GM23338 (cell line): Measurements from ENCODE around the gene ZAP70. TPM values are rescaled to one million over a fixed set of nuclear protein-coding genes. Genes with fewer than 3 reads are reported as not detected.

Experiments
- ATAC-seq: fragments of 200-7000 bp; cut with Tn5 transposase; 3 replicates; pipeline ENCODE4 v1.9.1; 2020
- DNase-seq: peaks from one replicate; pipeline ENCODE4 v3.0.0-alpha.2; 2015; ENCODE audit warnings: low spot score
- H2AFZ ChIP-seq: fragments of 200-600 bp; sonication (generic); 2 replicates; pipeline ENCODE4 v1.8.0; 2016; ENCODE audit warnings: antibody characterized with exemption, mild to moderate bottlenecking, moderate library complexity
- H3F3A ChIP-seq: fragments of 200-600 bp; sonication (generic); replicated peaks from 2 replicates; pipeline ENCODE4 v1.8.0; 2017; ENCODE audit warnings: antibody characterized with exemption, mixed run types, low read depth
- H3K27ac ChIP-seq: fragments of 200-600 bp; sonication (generic); 2 replicates; pipeline ENCODE4 v1.6.1; 2016; ENCODE audit warnings: low read depth
- H3K27me3 ChIP-seq: fragments of 200-600 bp; sonication (generic); 2 replicates; pipeline ENCODE4 v1.8.0; 2016; ENCODE audit warnings: mild to moderate bottlenecking, mixed run types, moderate library complexity; ENCODE audit not compliant: insufficient read depth
- H3K36me3 ChIP-seq: fragments of 200-600 bp; sonication (generic); 2 replicates; pipeline ENCODE4 v1.8.0; 2016; ENCODE audit warnings: mild to moderate bottlenecking; ENCODE audit not compliant: insufficient read depth
- H3K4me1 ChIP-seq: fragments of 200-600 bp; sonication (generic); 2 replicates; pipeline ENCODE4 v1.8.0; 2016; ENCODE audit warnings: mild to moderate bottlenecking, moderate library complexity; ENCODE audit not compliant: insufficient read depth
- H3K4me2 ChIP-seq: fragments of 200-600 bp; sonication (generic); 2 replicates; pipeline ENCODE4 v1.7.1; 2017; ENCODE audit warnings: mixed run types
- H3K4me3 ChIP-seq: fragments of 200-600 bp; sonication (generic); 2 replicates; pipeline ENCODE4 v1.6.1; 2016; ENCODE audit warnings: mixed run types
- H3K79me2 ChIP-seq: fragments of 200-600 bp; sonication (generic); replicated peaks from 2 replicates; pipeline ENCODE4 v1.8.0; 2017; ENCODE audit warnings: mild to moderate bottlenecking; ENCODE audit not compliant: insufficient read depth
- H3K9me2 ChIP-seq: fragments of 200-600 bp; sonication (generic); 2 replicates; pipeline ENCODE4 v1.8.0; 2017; ENCODE audit not compliant: insufficient read depth
- H4K20me1 ChIP-seq: fragments of 200-600 bp; sonication (generic); replicated peaks from 2 replicates; pipeline ENCODE4 v1.8.0; 2017; ENCODE audit warnings: mild to moderate bottlenecking; ENCODE audit not compliant: insufficient read depth
- H3K27ac Mint-ChIP-seq: 2 replicates; pipeline ENCODE4 v1.8.0; 2020; ENCODE audit warnings: inconsistent platforms, mild to moderate bottlenecking, moderate library complexity, mixed read lengths
- H3K27me3 Mint-ChIP-seq: 3 replicates; pipeline ENCODE4 v1.8.0; 2022; ENCODE audit warnings: low read depth, mild to moderate bottlenecking, moderate library complexity, mixed read lengths, inconsistent platforms; ENCODE audit not compliant: insufficient read depth, poor library complexity
- H3K36me3 Mint-ChIP-seq: 3 replicates; pipeline ENCODE4 v1.8.0; 2021; ENCODE audit warnings: low read depth, mild to moderate bottlenecking, inconsistent platforms, moderate library complexity, mixed read lengths
- H3K4me1 Mint-ChIP-seq: 3 replicates; pipeline ENCODE4 v1.8.0; 2020; ENCODE audit warnings: mild to moderate bottlenecking, inconsistent platforms, mixed read lengths
- H3K4me3 Mint-ChIP-seq: 3 replicates; pipeline ENCODE4 v1.8.0; 2021; ENCODE audit warnings: moderate library complexity, mild to moderate bottlenecking, inconsistent platforms, mixed read lengths
- H3K9me3 Mint-ChIP-seq: 3 replicates; pipeline ENCODE4 v1.8.0; 2020; ENCODE audit warnings: moderate library complexity, mild to moderate bottlenecking, inconsistent platforms, mixed read lengths
- CREB1 ChIP-seq: fragments of 250-450 bp; sonication (Bioruptor Pico); IDR thresholded peaks from 2 replicates; pipeline ENCODE4 v1.5.0; 2020; ENCODE audit warnings: low read depth, mild to moderate bottlenecking, moderate library complexity
- CTCF ChIP-seq, 2 experiments: fragments of 200-600 bp in 1 of 2; sonication (generic) in 1 of 2; conservative IDR thresholded peaks; 2 replicates each; pipeline versions ENCODE4 v1.5.1 to v1.6.1; 2016 to 2017; ENCODE audit warnings: antibody characterized with exemption in 2 of 2, low read depth in 2 of 2, mild to moderate bottlenecking in 2 of 2, moderate library complexity in 1 of 2
- EZH2 ChIP-seq: fragments of 200-600 bp; sonication (generic); IDR thresholded peaks from one replicate; pipeline ENCODE4 v1.8.0; 2017; ENCODE audit warnings: antibody characterized with exemption, mild to moderate bottlenecking, low read depth; ENCODE audit not compliant: unreplicated experiment
- EZH2phosphoT487 ChIP-seq: fragments of 200-600 bp; sonication (generic); IDR thresholded peaks from one replicate; pipeline ENCODE4 v1.8.1; 2018; ENCODE audit warnings: antibody characterized with exemption; ENCODE audit not compliant: unreplicated experiment
- JUNB ChIP-seq: IDR thresholded peaks from one replicate; pipeline ENCODE4 v1.6.1; 2016; ENCODE audit warnings: antibody characterized with exemption; ENCODE audit not compliant: unreplicated experiment
- NANOG ChIP-seq: IDR thresholded peaks from 2 replicates; pipeline ENCODE4 v1.6.1; 2016; ENCODE audit warnings: antibody characterized with exemption, borderline replicate concordance
- POLR2AphosphoS5 ChIP-seq: IDR thresholded peaks from 2 replicates; pipeline ENCODE4 v1.6.1; 2016; ENCODE audit warnings: antibody characterized with exemption, low read depth
- STAT1 ChIP-seq: IDR thresholded peaks from one replicate; pipeline ENCODE4 v1.6.1; 2016; ENCODE audit warnings: antibody characterized with exemption; ENCODE audit not compliant: unreplicated experiment
- polyA plus RNA-seq: library from polyadenylated mRNA; unstranded; fragments of >200 nt; fragmentation: Nextera tagmentation; extraction: Ambion mirVana; gene quantifications from 2 replicates; pipeline ENCODE4 v1.2.1, GENCODE V29; 2016
- total RNA-seq: library from RNA; depleted of rRNA; stranded (reverse); fragments of >200 nt; shearing (Covaris generic); gene quantifications from 2 replicates; pipeline ENCODE4 v1.2.3, GENCODE V29; 2014
- TF ChIP-seq, protein P1 (sequence below): IDR thresholded peaks from one replicate; pipeline ENCODE4 v1.6.1; 2018; ENCODE audit warnings: antibody characterized with exemption; ENCODE audit not compliant: unreplicated experiment
- TF ChIP-seq, protein P2 (sequence below): IDR thresholded peaks from 2 replicates; pipeline ENCODE4 v1.6.1; 2016; ENCODE audit warnings: antibody characterized with exemption

ZAP70 gene
- total and polyA plus RNA-seq, 2 experiments from 2014 or later: 0.42 TPM; not detected in 1

GRCh38 chr2:97708048-97708380 lies 5.4 kb upstream of the ZAP70 start (continued):
- TF ChIP-seq, protein P1, sequence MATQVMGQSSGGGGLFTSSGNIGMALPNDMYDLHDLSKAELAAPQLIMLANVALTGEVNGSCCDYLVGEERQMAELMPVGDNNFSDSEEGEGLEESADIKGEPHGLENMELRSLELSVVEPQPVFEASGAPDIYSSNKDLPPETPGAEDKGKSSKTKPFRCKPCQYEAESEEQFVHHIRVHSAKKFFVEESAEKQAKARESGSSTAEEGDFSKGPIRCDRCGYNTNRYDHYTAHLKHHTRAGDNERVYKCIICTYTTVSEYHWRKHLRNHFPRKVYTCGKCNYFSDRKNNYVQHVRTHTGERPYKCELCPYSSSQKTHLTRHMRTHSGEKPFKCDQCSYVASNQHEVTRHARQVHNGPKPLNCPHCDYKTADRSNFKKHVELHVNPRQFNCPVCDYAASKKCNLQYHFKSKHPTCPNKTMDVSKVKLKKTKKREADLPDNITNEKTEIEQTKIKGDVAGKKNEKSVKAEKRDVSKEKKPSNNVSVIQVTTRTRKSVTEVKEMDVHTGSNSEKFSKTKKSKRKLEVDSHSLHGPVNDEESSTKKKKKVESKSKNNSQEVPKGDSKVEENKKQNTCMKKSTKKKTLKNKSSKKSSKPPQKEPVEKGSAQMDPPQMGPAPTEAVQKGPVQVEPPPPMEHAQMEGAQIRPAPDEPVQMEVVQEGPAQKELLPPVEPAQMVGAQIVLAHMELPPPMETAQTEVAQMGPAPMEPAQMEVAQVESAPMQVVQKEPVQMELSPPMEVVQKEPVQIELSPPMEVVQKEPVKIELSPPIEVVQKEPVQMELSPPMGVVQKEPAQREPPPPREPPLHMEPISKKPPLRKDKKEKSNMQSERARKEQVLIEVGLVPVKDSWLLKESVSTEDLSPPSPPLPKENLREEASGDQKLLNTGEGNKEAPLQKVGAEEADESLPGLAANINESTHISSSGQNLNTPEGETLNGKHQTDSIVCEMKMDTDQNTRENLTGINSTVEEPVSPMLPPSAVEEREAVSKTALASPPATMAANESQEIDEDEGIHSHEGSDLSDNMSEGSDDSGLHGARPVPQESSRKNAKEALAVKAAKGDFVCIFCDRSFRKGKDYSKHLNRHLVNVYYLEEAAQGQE: no peak
- TF ChIP-seq NANOG: no peak
- TF ChIP-seq, protein P2, sequence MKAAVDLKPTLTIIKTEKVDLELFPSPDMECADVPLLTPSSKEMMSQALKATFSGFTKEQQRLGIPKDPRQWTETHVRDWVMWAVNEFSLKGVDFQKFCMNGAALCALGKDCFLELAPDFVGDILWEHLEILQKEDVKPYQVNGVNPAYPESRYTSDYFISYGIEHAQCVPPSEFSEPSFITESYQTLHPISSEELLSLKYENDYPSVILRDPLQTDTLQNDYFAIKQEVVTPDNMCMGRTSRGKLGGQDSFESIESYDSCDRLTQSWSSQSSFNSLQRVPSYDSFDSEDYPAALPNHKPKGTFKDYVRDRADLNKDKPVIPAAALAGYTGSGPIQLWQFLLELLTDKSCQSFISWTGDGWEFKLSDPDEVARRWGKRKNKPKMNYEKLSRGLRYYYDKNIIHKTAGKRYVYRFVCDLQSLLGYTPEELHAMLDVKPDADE: no peak
- no peak for TF ChIP-seq EZH2phosphoT487
- no peak for TF ChIP-seq JUNB
- TF ChIP-seq EZH2: no peak
- no peak for TF ChIP-seq CTCF (conservative IDR thresholded peaks at IDR 0.05; ENCODE audit: low read depth in 2 of 2)
- no peak for TF ChIP-seq POLR2AphosphoS5

- Histone ChIP-seq H3K4me1 (no peaks in the 10 kb centered on the region), H3K4me3 (no peak overlapping the region), H2AFZ (no peak overlapping the region), H3F3A (no peaks in the 10 kb centered on the region), H3K27me3 (no peaks in the 10 kb centered on the region), H3K27ac (no peak overlapping the region), H3K79me2 (no peaks in the 10 kb centered on the region), H3K9me2 (no peaks in the 10 kb centered on the region), H3K4me2 (no peak overlapping the region), H4K20me1 (no peaks in the 10 kb centered on the region), H3K36me3 (no peaks in the 10 kb centered on the region)
- H3K9me3 Mint-ChIP-seq: no peaks in the 10 kb centered on the region; the same call in 2 of the 3 replicates
- H3K4me3 Mint-ChIP-seq: no peak overlapping the region
- peaks cover 4% of the 10 kb centered on the region for H3K27me3 Mint-ChIP-seq
- no peak overlapping the region for H3K27ac Mint-ChIP-seq
- ATAC-seq: no peak
- H3K36me3 Mint-ChIP-seq: peaks cover 2% of the 10 kb centered on the region; the same call in 1 of the 3 replicates
- no peak for DNase-seq
- peaks cover 3% of the 10 kb centered on the region; the same call in 2 of the 3 replicates for H3K4me1 Mint-ChIP-seq
- TF ChIP-seq CREB1 (CRISPR knock-in tag) (no peak), NANOG (no peak), JUNB (no peak), STAT1 (no peak), POLR2AphosphoS5 (no peak), EZH2phosphoT487 (no peak)
- TF ChIP-seq, protein P1: no peak
Measured at GRCh38 chr2:97708608-97709007, 4.8 kb upstream of the ZAP70 start.
